Caco-2 (cell line): ENCODE data around the gene CSF2RB. TPM values are rescaled to one million over a fixed set of nuclear protein-coding genes. Genes with fewer than 3 reads are reported as not detected.

Experiments
- BruUV-seq: library from RNA; stranded (reverse); fragments of 400-500 nt; replicated peaks from 2 replicates; lab custom pipeline; 2021; lab: Mats Ljungman, UMichigan
- CTCF ChIA-PET: fragments of 300-600 bp; sonication (Branson Sonifier 250); formaldehyde crosslinking; loops from one replicate; lab custom pipeline; 2022; ENCODE audit warnings: antibody characterized with exemption; lab: Charles Lee
- POLR2A ChIA-PET: fragments of 300-600 bp; sonication (Branson Sonifier 250); formaldehyde crosslinking; loops from one replicate; lab custom pipeline; 2022; ENCODE audit warnings: antibody characterized with exemption; lab: Charles Lee
- DNase-seq, 2 experiments: peaks; one replicate each; pipeline versions ENCODE4 v3.0.0 to v3.0.0-alpha.2; 2020 to 2022
- H3K27me3 ChIP-seq: replicated peaks from 2 replicates; pipeline ENCODE4 v1.6.0; 2011; ENCODE audit warnings: low read length; ENCODE audit not compliant: control insufficient read depth, insufficient read depth
- H3K36me3 ChIP-seq: 2 replicates; pipeline ENCODE4 v1.5.1; 2011; ENCODE audit warnings: low read length; ENCODE audit not compliant: control insufficient read depth, insufficient read depth
- H3K4me1 ChIP-seq: fragments of 250-450 bp; sonication (Bioruptor Pico); 2 replicates; pipeline ENCODE4 v1.5.1; 2020; ENCODE audit warnings: mild to moderate bottlenecking
- H3K4me3 ChIP-seq: 2 replicates; pipeline ENCODE4 v1.5.1; 2011; ENCODE audit warnings: low read depth, mild to moderate bottlenecking, control low read depth, low read length
- H3K9me3 ChIP-seq: fragments of 250-450 bp; sonication (Bioruptor Pico); 2 replicates; pipeline ENCODE4 v1.5.1; 2020; ENCODE audit warnings: mild to moderate bottlenecking, moderate library complexity
- H3K27ac Mint-ChIP-seq: one replicate; pipeline ENCODE4 v1.8.0; 2022; ENCODE audit warnings: mixed read lengths; ENCODE audit not compliant: unreplicated experiment
- H3K27me3 Mint-ChIP-seq: one replicate; pipeline ENCODE4 v1.8.0; 2022; ENCODE audit warnings: mixed read lengths; ENCODE audit not compliant: insufficient read depth, unreplicated experiment
- H3K36me3 Mint-ChIP-seq: one replicate; pipeline ENCODE4 v1.8.0; 2022; ENCODE audit warnings: mild to moderate bottlenecking, mixed read lengths; ENCODE audit not compliant: insufficient read depth, unreplicated experiment
- H3K4me1 Mint-ChIP-seq: one replicate; pipeline ENCODE4 v1.8.0; 2022; ENCODE audit warnings: low read depth, mixed read lengths; ENCODE audit not compliant: unreplicated experiment
- H3K4me3 Mint-ChIP-seq: one replicate; pipeline ENCODE4 v1.8.0; 2022; ENCODE audit warnings: mild to moderate bottlenecking, moderate library complexity, mixed read lengths; ENCODE audit not compliant: unreplicated experiment
- H3K9me3 Mint-ChIP-seq: one replicate; pipeline ENCODE4 v1.8.0; 2022; ENCODE audit warnings: mixed read lengths; ENCODE audit not compliant: unreplicated experiment
- intact Hi-C: fragments of 100-400 bp; cut with micrococcal nuclease; formaldehyde crosslinking; loops from one replicate; pipeline ENCODE4 v1.10.0; 2022; ENCODE audit not compliant: unreplicated experiment
- total RNA-seq: library from RNA; stranded (reverse); gene quantifications from 2 replicates; pipeline ENCODE4 v1.2.3, GENCODE V29; 2022
- TF ChIP-seq, protein P1 (sequence below), 2 experiments: fragments of 200-600 bp in 1 of 2; IDR thresholded peaks; 1 replicate in 1 of 2; 2 replicates in 1 of 2; pipeline versions ENCODE4 v1.5.1 to v1.8.0; 2011 to 2022; ENCODE audit warnings: antibody characterized with exemption in 1 of 2, control low read depth in 1 of 2, inconsistent platforms in 1 of 2, low read depth in 1 of 2, low read length in 1 of 2, mild to moderate bottlenecking in 1 of 2, moderate library complexity in 1 of 2; ENCODE audit not compliant: insufficient read depth in 1 of 2, severe bottlenecking in 1 of 2, unreplicated experiment in 1 of 2

Gene CSF2RB
- total RNA-seq, 1 experiment from 2014 or later: not detected

DNA sequence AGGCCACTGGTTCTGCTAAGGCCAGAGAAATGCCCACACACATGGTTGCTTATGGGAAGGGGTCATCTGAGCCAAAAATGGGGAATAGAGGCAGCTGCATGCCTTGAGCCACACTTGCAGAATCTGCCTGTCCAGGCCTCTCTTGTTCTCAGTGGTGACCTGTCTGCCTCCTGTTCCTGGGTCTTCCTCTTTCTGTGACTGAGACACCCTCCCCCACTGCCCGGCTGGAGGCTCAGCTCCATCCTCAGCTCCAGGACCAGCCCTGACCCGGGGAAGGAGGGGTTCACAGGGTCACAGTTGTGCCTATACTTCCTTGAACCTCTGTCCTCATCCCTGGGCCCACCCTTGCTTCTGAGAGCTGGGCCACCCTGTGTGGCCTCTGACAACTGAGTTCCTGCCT is 52.3 kb downstream of the CSF2RB start:
- POLR2A ChIA-PET: no interaction called here
- H3K4me3 Mint-ChIP-seq: no peak overlapping the region
- H3K27me3 ChIP-seq: no peaks in the 10 kb centered on the region
- intact Hi-C loops: no loop called here
- no peak overlapping the region for H3K4me3 ChIP-seq
- DNase-seq: no peak
- no peaks in the 10 kb centered on the region for H3K4me1 ChIP-seq
- H3K36me3 Mint-ChIP-seq: no peaks in the 10 kb centered on the region
- no TSS peak for BruUV-seq
- CTCF ChIA-PET: no interaction called here
- H3K9me3 ChIP-seq: no peaks in the 10 kb centered on the region
- no peaks in the 10 kb centered on the region for H3K4me1 Mint-ChIP-seq
- H3K27ac Mint-ChIP-seq: no peak overlapping the region
- H3K9me3 Mint-ChIP-seq: peaks cover 9% of the 10 kb centered on the region
- H3K36me3 ChIP-seq: no peaks in the 10 kb centered on the region
- peaks cover 13% of the 10 kb centered on the region for H3K27me3 Mint-ChIP-seq
- TF ChIP-seq, protein P1, sequence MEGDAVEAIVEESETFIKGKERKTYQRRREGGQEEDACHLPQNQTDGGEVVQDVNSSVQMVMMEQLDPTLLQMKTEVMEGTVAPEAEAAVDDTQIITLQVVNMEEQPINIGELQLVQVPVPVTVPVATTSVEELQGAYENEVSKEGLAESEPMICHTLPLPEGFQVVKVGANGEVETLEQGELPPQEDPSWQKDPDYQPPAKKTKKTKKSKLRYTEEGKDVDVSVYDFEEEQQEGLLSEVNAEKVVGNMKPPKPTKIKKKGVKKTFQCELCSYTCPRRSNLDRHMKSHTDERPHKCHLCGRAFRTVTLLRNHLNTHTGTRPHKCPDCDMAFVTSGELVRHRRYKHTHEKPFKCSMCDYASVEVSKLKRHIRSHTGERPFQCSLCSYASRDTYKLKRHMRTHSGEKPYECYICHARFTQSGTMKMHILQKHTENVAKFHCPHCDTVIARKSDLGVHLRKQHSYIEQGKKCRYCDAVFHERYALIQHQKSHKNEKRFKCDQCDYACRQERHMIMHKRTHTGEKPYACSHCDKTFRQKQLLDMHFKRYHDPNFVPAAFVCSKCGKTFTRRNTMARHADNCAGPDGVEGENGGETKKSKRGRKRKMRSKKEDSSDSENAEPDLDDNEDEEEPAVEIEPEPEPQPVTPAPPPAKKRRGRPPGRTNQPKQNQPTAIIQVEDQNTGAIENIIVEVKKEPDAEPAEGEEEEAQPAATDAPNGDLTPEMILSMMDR (IDR thresholded peaks at IDR 0.05; ENCODE audit: insufficient read depth in 1 of 2, low read depth in 1 of 2, low read length in 1 of 2, severe bottlenecking in 1 of 2, unreplicated experiment in 1 of 2): no peak

- no peak overlapping the region for H3K4me3 ChIP-seq
- ChIA-PET POLR2A (interaction anchor here (0.6 kb wide), 1 partner anchor 44 kb away, joined by 3 read pairs; no protein-coding TSS in a partner anchor), CTCF (no interaction called here)
- Mint-ChIP-seq H3K27ac (no peak overlapping the region), H3K36me3 (no peaks in the 10 kb centered on the region), H3K27me3 (peaks cover 19% of the 10 kb centered on the region), H3K9me3 (peaks cover 9% of the 10 kb centered on the region), H3K4me1 (no peaks in the 10 kb centered on the region), H3K4me3 (no peak overlapping the region)
- H3K27me3 ChIP-seq: no peaks in the 10 kb centered on the region
- TF ChIP-seq, protein P1 (IDR thresholded peaks at IDR 0.05; ENCODE audit: insufficient read depth in 1 of 2, low read depth in 1 of 2, low read length in 1 of 2, severe bottlenecking in 1 of 2, unreplicated experiment in 1 of 2): no peak
- BruUV-seq: no TSS peak
- H3K4me1 ChIP-seq: no peaks in the 10 kb centered on the region
- intact Hi-C loops: no loop called here
- H3K9me3 ChIP-seq: no peaks in the 10 kb centered on the region
- no peak for DNase-seq
- H3K36me3 ChIP-seq: no peaks in the 10 kb centered on the region
Measured at GRCh38 chr22:36966851-36967540, 53.6 kb downstream of the CSF2RB start.

DNA sequence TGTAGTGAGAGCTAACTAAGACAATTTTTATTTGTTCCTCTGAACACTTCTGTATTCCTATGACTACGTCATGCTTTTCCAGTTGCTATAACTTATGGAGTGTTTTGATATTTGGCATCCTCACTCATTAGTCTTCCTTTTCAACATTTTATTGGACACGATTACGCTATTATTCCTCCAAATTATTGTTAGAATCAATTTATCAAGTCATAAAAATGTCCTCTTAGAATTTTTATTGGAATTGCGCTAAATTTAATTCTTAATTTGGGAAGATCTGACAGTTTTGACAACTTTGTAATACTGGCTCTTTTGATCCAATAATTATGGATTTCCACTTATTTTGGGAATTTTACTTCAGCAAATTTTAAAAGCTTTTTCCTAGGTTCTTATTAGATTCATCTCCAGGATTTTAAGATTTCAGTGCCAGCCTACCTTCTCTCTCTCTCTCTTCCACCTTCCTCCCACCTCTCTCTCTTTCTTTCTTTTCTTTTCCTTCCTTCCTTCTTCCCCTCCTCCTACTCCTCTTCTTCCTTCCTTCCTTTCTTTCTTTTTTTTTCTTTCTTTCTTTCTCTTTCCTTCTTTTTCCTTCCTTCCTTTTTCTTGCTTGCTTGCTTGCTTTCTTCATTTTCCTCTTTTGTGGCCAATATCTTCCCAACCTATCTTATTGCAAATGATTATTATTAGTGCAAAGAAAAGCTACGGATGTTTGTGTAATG is 55.0 kb downstream of the CSF2RB start:
- intact Hi-C loops: no loop called here
- Mint-ChIP-seq H3K36me3 (no peaks in the 10 kb centered on the region), H3K9me3 (peaks cover 9% of the 10 kb centered on the region), H3K27me3 (peaks cover 22% of the 10 kb centered on the region), H3K4me3 (no peak overlapping the region), H3K4me1 (no peaks in the 10 kb centered on the region), H3K27ac (no peak overlapping the region)
- TF ChIP-seq, protein P1 (IDR thresholded peaks at IDR 0.05; ENCODE audit: insufficient read depth in 1 of 2, low read depth in 1 of 2, low read length in 1 of 2, severe bottlenecking in 1 of 2, unreplicated experiment in 1 of 2): no peak
- Histone ChIP-seq H3K4me3 (no peak overlapping the region), H3K27me3 (no peaks in the 10 kb centered on the region), H3K36me3 (no peaks in the 10 kb centered on the region), H3K4me1 (no peaks in the 10 kb centered on the region), H3K9me3 (no peaks in the 10 kb centered on the region)
- CTCF ChIA-PET: no interaction called here
- no peak for DNase-seq
- POLR2A ChIA-PET: no interaction called here
- no TSS peak for BruUV-seq
